OCI-LY7 (cell line): ENCODE measurements around the gene LAMC1. TPM values are rescaled to one million over a fixed set of nuclear protein-coding genes. Genes with fewer than 3 reads are reported as not detected.

Experiments
- Bru-seq: library from RNA; stranded (reverse); fragments of 400-500 nt; gene quantifications from one replicate; lab custom pipeline; 2021; lab: Mats Ljungman, UMichigan
- BruChase-seq, 2 experiments: library from RNA; stranded (reverse); fragments of 400-500 nt; gene quantifications; one replicate each; lab custom pipeline; 2021; lab: Mats Ljungman, UMichigan
- BruUV-seq: library from RNA; stranded (reverse); fragments of 400-500 nt; replicated peaks from 2 replicates; lab custom pipeline; 2021; lab: Mats Ljungman, UMichigan
- CTCF ChIA-PET: fragments of 300-600 bp; sonication (Branson Sonifier 250); formaldehyde crosslinking; loops from one replicate; lab custom pipeline; 2022; ENCODE audit warnings: antibody characterized with exemption; ENCODE audit not compliant: unreplicated experiment; lab: Charles Lee
- POLR2A ChIA-PET: fragments of 300-600 bp; sonication (Branson Sonifier 250); formaldehyde crosslinking; loops from one replicate; lab custom pipeline; 2022; ENCODE audit warnings: antibody characterized with exemption; lab: Charles Lee
- DNase-seq: peaks from one replicate; pipeline ENCODE4 v3.0.0-alpha.2; 2015; ENCODE audit warnings: low spot score
- H2AFZ ChIP-seq: fragments of 200-600 bp; sonication (generic), shearing (Covaris generic); 2 replicates; pipeline ENCODE4 v1.6.1; 2014; ENCODE audit warnings: mild to moderate bottlenecking, antibody characterized with exemption, low read length, moderate library complexity
- H3K27ac ChIP-seq: fragments of 200-600 bp; sonication (generic); 2 replicates; pipeline ENCODE4 v1.5.1; 2014; ENCODE audit warnings: mixed run types, low read depth, mild to moderate bottlenecking, moderate library complexity, low read length, inconsistent platforms; ENCODE audit not compliant: poor library complexity, severe bottlenecking
- H3K36me3 ChIP-seq: fragments of 200-600 bp; sonication (generic); 2 replicates; pipeline ENCODE4 v1.6.1; 2014; ENCODE audit warnings: mild to moderate bottlenecking, antibody characterized with exemption, low read length, moderate library complexity, mixed read lengths; ENCODE audit not compliant: insufficient read depth
- H3K4me1 ChIP-seq: fragments of 200-600 bp; sonication (generic); 2 replicates; pipeline ENCODE4 v1.5.1; 2014; ENCODE audit warnings: mild to moderate bottlenecking, low read length; ENCODE audit not compliant: insufficient read depth, poor library complexity, severe bottlenecking
- H3K4me2 ChIP-seq: fragments of 200-600 bp; sonication (generic); 2 replicates; pipeline ENCODE4 v1.6.1; 2014; ENCODE audit warnings: mild to moderate bottlenecking, low read length
- H3K4me3 ChIP-seq: fragments of 200-600 bp; sonication (generic); 2 replicates; pipeline ENCODE4 v1.5.1; 2014; ENCODE audit warnings: mild to moderate bottlenecking, low read depth, low read length; ENCODE audit not compliant: poor library complexity, severe bottlenecking
- H3K79me2 ChIP-seq: fragments of 200-600 bp; sonication (generic); 2 replicates; pipeline ENCODE4 v1.6.1; 2016; ENCODE audit warnings: low read depth, mild to moderate bottlenecking, low read length, moderate library complexity, mixed read lengths; ENCODE audit not compliant: insufficient read depth
- H3K9me2 ChIP-seq: fragments of 200-600 bp; sonication (generic); 2 replicates; pipeline ENCODE4 v1.6.1; 2016; ENCODE audit warnings: mild to moderate bottlenecking, low read length, mixed read lengths; ENCODE audit not compliant: insufficient read depth
- H3K9me3 ChIP-seq: fragments of 200-600 bp; sonication (generic); 2 replicates; pipeline ENCODE4 v1.6.1; 2014; ENCODE audit warnings: mild to moderate bottlenecking, mixed run types, low read length, mixed read lengths
- H4K20me1 ChIP-seq: fragments of 200-600 bp; sonication (generic); 2 replicates; pipeline ENCODE4 v1.6.1; 2014; ENCODE audit warnings: mild to moderate bottlenecking, antibody characterized with exemption, low read length, moderate library complexity, mixed read lengths; ENCODE audit not compliant: insufficient read depth
- EZH2phosphoT487 ChIP-seq: fragments of 200-600 bp; sonication (generic); IDR thresholded peaks from 2 replicates; pipeline ENCODE4 v1.6.1; 2018; ENCODE audit warnings: low read depth, borderline replicate concordance, mild to moderate bottlenecking, mixed run types, antibody characterized with exemption, low read length, moderate library complexity, mixed read lengths
- intact Hi-C: fragments of 100-400 bp; cut with micrococcal nuclease; formaldehyde crosslinking; loops from one replicate; pipeline ENCODE4 v1.10.0; 2022; ENCODE audit not compliant: unreplicated experiment
- long read RNA-seq: library from polyadenylated mRNA; stranded (forward); transcript quantifications from one replicate; pipeline ENCODE4 v2.0.0, GENCODE V29; 2022
- total RNA-seq, 2 experiments: library from RNA; depleted of rRNA in 1 of 2; stranded (reverse); fragments of >200 nt in 1 of 2; shearing (Covaris generic) in 1 of 2; gene quantifications; 2 replicates each; pipeline ENCODE4 v1.2.3, GENCODE V29; 2014 to 2022
- TF ChIP-seq, protein P1 (sequence below): fragments of 200-600 bp; sonication (generic); conservative IDR thresholded peaks from 2 replicates; pipeline ENCODE4 v1.5.1; 2014; ENCODE audit warnings: mild to moderate bottlenecking, antibody characterized with exemption, low read length, moderate library complexity, mixed read lengths

LAMC1 gene
- total RNA-seq (2014; rRNA removed; shearing (Covaris generic)) (24.2 and 26.3 TPM in 2 replicates), total RNA-seq (2022) (32.0 and 42.1 TPM in 2 replicates), Bru-seq, nascent RNA (percentile 80 among the genes with signal in this experiment), BruChase-seq, experiment 1, labeled RNA remaining after a 6-hour chase (percentile 74 among the genes with signal in this experiment), BruChase-seq, experiment 2, labeled RNA remaining after a 2-hour chase (percentile 71 among the genes with signal in this experiment)
- long read RNA-seq, full-length matches to known transcripts, result 16 of 42 reads
- long read RNA-seq, partial matches to known transcripts, result 17 of 42 reads
- long read RNA-seq, other reads (novel, unspliced or antisense), result 9 of 42 reads

DNA sequence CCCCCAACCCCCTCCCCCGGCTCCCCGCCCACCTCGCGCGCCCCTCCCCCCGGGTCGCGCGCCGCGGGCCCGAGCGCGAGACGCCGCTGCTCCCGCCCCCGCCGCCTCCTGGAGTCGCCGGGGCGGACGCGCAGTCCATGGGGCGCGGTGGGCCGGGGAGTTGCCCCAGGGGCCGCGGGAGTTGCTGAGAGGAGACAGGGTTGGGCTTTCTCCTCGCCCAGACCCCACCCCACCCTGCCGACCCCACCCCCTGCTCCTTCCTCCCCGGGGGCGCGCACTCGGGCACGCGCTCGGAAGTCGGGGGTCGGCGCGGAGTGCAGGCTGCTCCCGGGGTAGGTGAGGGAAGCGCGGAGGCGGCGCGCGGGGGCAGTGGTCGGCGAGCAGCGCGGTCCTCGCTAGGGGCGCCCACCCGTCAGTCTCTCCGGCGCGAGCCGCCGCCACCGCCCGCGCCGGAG, at the start of gene LAMC1:
Gene LAMC1 (plus strand): TSS at position 275 of the 455 bp plus-strand sequence. CDS start 297 bp downstream, outside the sequence.
- TF ChIP-seq, protein P1, sequence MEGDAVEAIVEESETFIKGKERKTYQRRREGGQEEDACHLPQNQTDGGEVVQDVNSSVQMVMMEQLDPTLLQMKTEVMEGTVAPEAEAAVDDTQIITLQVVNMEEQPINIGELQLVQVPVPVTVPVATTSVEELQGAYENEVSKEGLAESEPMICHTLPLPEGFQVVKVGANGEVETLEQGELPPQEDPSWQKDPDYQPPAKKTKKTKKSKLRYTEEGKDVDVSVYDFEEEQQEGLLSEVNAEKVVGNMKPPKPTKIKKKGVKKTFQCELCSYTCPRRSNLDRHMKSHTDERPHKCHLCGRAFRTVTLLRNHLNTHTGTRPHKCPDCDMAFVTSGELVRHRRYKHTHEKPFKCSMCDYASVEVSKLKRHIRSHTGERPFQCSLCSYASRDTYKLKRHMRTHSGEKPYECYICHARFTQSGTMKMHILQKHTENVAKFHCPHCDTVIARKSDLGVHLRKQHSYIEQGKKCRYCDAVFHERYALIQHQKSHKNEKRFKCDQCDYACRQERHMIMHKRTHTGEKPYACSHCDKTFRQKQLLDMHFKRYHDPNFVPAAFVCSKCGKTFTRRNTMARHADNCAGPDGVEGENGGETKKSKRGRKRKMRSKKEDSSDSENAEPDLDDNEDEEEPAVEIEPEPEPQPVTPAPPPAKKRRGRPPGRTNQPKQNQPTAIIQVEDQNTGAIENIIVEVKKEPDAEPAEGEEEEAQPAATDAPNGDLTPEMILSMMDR, result no peak
- no peak for TF ChIP-seq EZH2phosphoT487
- Histone ChIP-seq H3K4me3 (peak within 1 kb of the TSS; percentile 77), H4K20me1 (peaks cover 26% of the 10 kb centered on the region), H3K4me2 (peak within 1 kb of the TSS; percentile 88), H3K79me2 (peaks cover 35% of the 10 kb centered on the region; the same call in 1 of the 2 replicates), H3K36me3 (no peaks in the 10 kb centered on the region), H3K27ac (peak within 1 kb of the TSS; percentile 69), H3K4me1 (peaks cover 45% of the 10 kb centered on the region), H2AFZ (peak within 1 kb of the TSS; percentile 79), H3K9me3 (no peaks in the 10 kb centered on the region), H3K9me2 (no peaks in the 10 kb centered on the region)
- CTCF ChIA-PET, result no interaction called here
- POLR2A ChIA-PET, result no interaction called here
- DNase-seq, result peak; percentile 84
- BruUV-seq, result no TSS peak
- intact Hi-C loops, result loop anchor here (5.0 to 10.0 kb wide), 3 partner anchors 181 to 612 kb away; partner anchors contain the start of genes ARPC5 and SMG7

DNA sequence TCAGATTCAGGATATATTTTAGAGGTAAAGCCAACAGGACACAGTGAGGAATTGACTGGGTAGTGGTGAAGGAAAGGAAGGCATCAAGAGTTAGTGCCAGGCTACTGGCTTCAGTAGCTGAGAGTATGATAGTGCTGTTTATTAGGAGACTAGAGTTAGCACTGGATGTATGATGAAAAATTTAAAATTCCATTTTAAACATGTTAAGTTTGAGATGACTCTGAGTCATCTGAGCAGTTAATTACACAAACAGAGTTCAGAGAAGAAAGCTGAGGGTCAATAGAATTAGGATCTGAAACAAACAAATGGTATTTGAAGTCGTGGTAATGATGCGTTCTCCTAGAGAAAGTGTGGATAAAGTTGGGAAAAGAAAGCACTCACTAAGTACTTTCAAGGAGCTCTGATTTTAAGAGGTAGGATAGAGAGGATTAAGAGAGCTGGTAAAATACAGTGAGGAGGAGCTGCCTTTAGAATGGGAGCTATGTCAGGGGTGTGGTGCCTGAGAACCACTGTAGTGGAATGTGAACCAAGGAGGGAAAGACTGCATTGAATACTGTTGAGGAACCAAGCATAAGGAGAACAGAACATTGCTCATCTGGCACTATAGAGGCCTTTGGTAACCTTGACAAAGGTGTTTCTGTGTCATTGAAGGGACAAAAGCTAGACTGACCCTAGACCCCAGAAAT, 48.6 kb upstream of the LAMC1 start:
- Histone ChIP-seq H3K9me2 (no peaks in the 10 kb centered on the region), H3K27ac (no peak overlapping the region), H3K79me2 (no peaks in the 10 kb centered on the region), H3K4me3 (no peak overlapping the region), H3K4me1 (no peaks in the 10 kb centered on the region), H4K20me1 (no peaks in the 10 kb centered on the region), H3K36me3 (no peaks in the 10 kb centered on the region), H3K4me2 (no peak overlapping the region), H3K9me3 (no peaks in the 10 kb centered on the region), H2AFZ (no peak overlapping the region)
- POLR2A ChIA-PET, result interaction anchor here (0.9 kb wide), 1 partner anchor 12 kb away, joined by 5 read pairs; no protein-coding TSS in a partner anchor
- BruUV-seq, result no TSS peak
- no peak for TF ChIP-seq EZH2phosphoT487
- TF ChIP-seq, protein P1, result no peak
- intact Hi-C loops, result no loop called here
- CTCF ChIA-PET, result no interaction called here
- DNase-seq, result no peak
